ENCODE measurements around the gene PDE4D. TPM values are rescaled to one million over a fixed set of nuclear protein-coding genes. Genes with fewer than 3 reads are reported as not detected.
A peak's percentile ranks its signal among the peaks of the same experiment; 100 is the strongest.

Gene PDE4D
- total RNA-seq, 4 donors from 2014 or later = 35.0 to 121 (median 63.4) TPM

DNA sequence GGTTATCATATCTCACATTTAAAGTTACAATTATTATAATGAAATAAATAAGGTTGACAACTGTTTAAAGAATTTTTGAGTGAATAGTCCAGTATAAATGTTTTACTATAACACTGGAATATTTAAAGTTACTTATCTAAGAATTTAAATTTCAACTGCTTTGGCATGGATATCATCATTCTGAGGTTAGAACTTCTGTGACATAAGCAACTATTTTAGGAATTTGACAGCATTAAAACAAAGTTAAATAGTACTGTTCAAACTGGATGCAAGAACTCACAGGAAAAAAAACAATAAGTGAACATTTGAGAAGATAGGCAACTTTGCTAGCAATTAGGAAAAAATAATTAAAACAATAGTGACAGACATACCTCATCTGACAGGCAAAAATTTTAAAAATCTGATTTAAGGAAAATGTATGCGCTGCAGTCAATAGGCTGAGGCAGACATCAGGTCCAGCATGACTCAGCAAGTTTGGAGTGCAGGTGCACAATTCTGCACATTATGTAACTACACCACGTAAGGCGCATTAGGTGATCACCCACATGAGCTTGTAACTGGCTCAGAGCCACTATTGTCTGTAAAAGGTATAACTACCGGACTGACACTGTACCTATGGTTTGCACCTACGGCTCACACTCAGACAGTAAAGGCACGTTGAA lies 180.6 kb downstream of the PDE4D start:
- Histone ChIP-seq H3K27me3 (no peaks in the 10 kb centered on the region), H3K4me1 (peaks cover 3 to 28% (median 6%) of the 10 kb centered on the region in 3 donors), H3K27ac (no peak overlapping the region), H3K36me3 (no peaks in the 10 kb centered on the region), H3K9me3 (no peaks in the 10 kb centered on the region), H3K4me3 (no peak overlapping the region)
- WGBS, 2 donors (ENCODE audit: low coverage in 1 of 2) = 93 to 94% methylated on average over 4 to 5 of the region's 6 CpGs
- no peak for TF ChIP-seq POLR2AphosphoS5 (IDR thresholded peaks at IDR 0.05)
- no peak for TF ChIP-seq EP300 (IDR thresholded peaks at IDR 0.05)
- TF ChIP-seq, protein P1, sequence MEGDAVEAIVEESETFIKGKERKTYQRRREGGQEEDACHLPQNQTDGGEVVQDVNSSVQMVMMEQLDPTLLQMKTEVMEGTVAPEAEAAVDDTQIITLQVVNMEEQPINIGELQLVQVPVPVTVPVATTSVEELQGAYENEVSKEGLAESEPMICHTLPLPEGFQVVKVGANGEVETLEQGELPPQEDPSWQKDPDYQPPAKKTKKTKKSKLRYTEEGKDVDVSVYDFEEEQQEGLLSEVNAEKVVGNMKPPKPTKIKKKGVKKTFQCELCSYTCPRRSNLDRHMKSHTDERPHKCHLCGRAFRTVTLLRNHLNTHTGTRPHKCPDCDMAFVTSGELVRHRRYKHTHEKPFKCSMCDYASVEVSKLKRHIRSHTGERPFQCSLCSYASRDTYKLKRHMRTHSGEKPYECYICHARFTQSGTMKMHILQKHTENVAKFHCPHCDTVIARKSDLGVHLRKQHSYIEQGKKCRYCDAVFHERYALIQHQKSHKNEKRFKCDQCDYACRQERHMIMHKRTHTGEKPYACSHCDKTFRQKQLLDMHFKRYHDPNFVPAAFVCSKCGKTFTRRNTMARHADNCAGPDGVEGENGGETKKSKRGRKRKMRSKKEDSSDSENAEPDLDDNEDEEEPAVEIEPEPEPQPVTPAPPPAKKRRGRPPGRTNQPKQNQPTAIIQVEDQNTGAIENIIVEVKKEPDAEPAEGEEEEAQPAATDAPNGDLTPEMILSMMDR (IDR thresholded peaks at IDR 0.05) = no peak
- TF ChIP-seq POLR2A (IDR thresholded peaks at IDR 0.05) = no peak
- no peak for ATAC-seq

DNA sequence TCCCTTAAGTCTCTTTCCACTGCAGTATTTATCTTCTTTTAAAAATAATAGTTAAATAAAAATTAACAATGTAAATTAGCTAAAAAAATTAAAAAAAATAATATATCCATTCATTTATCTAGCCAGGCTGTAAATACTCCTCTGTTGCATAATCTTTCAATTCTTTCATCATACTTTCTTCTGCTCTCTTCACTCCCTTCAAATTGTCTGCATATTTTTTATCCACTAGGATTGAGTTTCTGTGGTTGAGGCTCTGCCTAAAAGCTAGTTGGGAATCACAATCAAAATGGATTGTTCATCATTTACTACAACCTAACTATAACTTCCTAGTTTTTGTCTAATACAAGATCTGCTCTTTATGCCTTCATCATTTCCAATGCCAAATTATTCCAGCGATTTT lies 182.2 kb downstream of the PDE4D start:
- Histone ChIP-seq H3K9me3 (no peaks in the 10 kb centered on the region), H3K27me3 (no peaks in the 10 kb centered on the region), H3K27ac (no peak overlapping the region), H3K4me1 (peaks cover 3 to 28% (median 6%) of the 10 kb centered on the region in 3 donors), H3K4me3 (no peak overlapping the region), H3K36me3 (no peaks in the 10 kb centered on the region)
- 73 to 75% methylated on average over 1 of the region's 1 CpG for WGBS, 2 donors (ENCODE audit: low coverage in 1 of 2)
- ATAC-seq = no peak
- TF ChIP-seq, protein P1 (IDR thresholded peaks at IDR 0.05) = no peak
- TF ChIP-seq POLR2A (IDR thresholded peaks at IDR 0.05) (no peak), EP300 (IDR thresholded peaks at IDR 0.05) (no peak), POLR2AphosphoS5 (IDR thresholded peaks at IDR 0.05) (no peak)

DNA sequence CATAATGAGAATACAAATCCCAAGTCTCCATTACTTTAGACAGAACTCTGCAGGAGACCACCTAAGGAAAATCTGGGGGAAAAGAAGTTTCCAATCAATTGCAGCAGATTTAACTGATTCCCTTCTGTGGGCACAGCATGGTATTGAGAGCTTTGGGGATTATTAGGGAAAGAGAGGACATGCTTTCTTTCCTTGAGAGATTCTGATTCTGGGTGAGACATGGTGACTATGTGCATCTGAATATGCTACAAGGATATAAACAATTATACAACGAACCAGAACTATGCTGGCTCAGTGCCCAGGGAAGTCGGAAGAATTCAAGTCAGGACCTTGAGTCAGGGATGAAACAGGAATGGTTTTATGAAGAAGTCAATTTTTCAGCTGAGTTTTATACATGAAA lies 183.7 kb downstream of the PDE4D start:
- ATAC-seq = no peak
- Histone ChIP-seq H3K9me3 (no peaks in the 10 kb centered on the region), H3K4me3 (no peak overlapping the region), H3K27ac (peak overlapping the region in 3 of 4 donors; percentile 18 to 36 (median 31)), H3K36me3 (no peaks in the 10 kb centered on the region), H3K27me3 (no peaks in the 10 kb centered on the region), H3K4me1 (peaks cover 3 to 28% (median 6%) of the 10 kb centered on the region in 3 donors)
- 4 to 13% methylated on average over 2 of the region's 2 CpGs for WGBS, 2 donors (ENCODE audit: low coverage in 1 of 2)
- TF ChIP-seq POLR2A (IDR thresholded peaks at IDR 0.05) (no peak), POLR2AphosphoS5 (IDR thresholded peaks at IDR 0.05) (no peak), EP300 (IDR thresholded peaks at IDR 0.05) (no peak)
- TF ChIP-seq, protein P1 (IDR thresholded peaks at IDR 0.05) = no peak

DNA sequence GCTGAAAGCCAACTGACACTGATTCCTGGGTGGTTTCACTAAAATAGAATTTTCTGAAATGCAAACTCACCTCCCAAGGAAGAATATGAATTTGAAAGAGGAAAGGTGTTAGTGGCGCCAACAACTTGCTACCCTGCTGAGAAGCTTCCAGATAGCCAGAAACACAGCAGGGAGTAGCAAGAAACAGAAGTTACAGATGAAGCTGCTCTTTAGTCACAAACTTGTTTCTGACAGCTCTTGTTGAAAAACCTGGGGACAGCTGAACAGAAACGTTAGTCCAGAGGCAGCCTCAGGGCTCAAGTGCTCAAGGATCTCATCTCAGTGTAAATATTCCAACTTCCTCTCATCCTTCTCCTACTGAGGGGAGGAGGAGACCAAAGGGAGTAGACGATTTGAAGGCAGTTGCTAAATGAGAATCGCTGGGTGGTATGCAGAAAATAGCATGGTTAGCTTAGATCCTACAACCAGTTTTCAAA lies 184.1 kb downstream of the PDE4D start:
- Histone ChIP-seq H3K4me1 (peaks cover 3 to 28% (median 6%) of the 10 kb centered on the region in 3 donors), H3K9me3 (no peaks in the 10 kb centered on the region), H3K36me3 (no peaks in the 10 kb centered on the region), H3K4me3 (no peak overlapping the region), H3K27me3 (no peaks in the 10 kb centered on the region), H3K27ac (peak overlapping the region in 3 of 4 donors; percentile 18 to 36 (median 31))
- no peak for TF ChIP-seq EP300 (IDR thresholded peaks at IDR 0.05)
- TF ChIP-seq POLR2A (IDR thresholded peaks at IDR 0.05) = no peak
- TF ChIP-seq, protein P1 (IDR thresholded peaks at IDR 0.05) = no peak
- no peak for TF ChIP-seq POLR2AphosphoS5 (IDR thresholded peaks at IDR 0.05)
- WGBS, 2 donors (ENCODE audit: low coverage in 1 of 2) = 19 to 31% methylated on average over 3 to 4 of the region's 4 CpGs
- ATAC-seq = no peak

DNA sequence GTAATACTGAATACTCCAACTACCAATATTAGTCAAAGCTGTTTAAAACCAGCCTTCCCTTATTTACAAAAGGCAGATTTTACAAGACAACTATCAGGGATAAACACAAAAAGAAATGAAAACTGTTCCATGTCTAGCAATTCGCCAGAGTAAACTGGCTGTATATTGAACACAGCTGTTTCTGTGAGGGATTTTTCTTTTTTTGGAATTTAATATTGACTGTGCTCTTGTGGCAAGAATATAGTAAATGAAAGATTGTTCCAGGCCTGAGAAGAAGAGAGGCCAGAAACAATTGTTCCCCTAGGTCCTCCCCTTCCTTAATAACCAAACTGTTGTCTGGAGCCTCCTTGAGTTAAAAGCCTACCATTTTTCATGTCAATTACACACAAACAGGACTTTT lies 188.6 kb downstream of the PDE4D start:
- H3K4me3 ChIP-seq = no peak overlapping the region
- TF ChIP-seq EP300 (IDR thresholded peaks at IDR 0.05) = no peak
- no peak for TF ChIP-seq POLR2AphosphoS5 (IDR thresholded peaks at IDR 0.05)
- no peak for TF ChIP-seq POLR2A (IDR thresholded peaks at IDR 0.05)
- TF ChIP-seq, protein P1 (IDR thresholded peaks at IDR 0.05) = no peak
- H3K27me3 ChIP-seq = no peaks in the 10 kb centered on the region
- H3K27ac ChIP-seq = peak overlapping the region in 1 of 4 donors; percentile 12
- WGBS, 2 donors (ENCODE audit: low coverage in 1 of 2) = 47 to 55% methylated on average over 1 of the region's 1 CpG
- no peaks in the 10 kb centered on the region for H3K9me3 ChIP-seq
- no peak for ATAC-seq
- H3K36me3 ChIP-seq = no peaks in the 10 kb centered on the region
- peaks cover 0 to 10% (median 3%) of the 10 kb centered on the region in 3 donors for H3K4me1 ChIP-seq
